Suppressor macrophage treated with lipopolysaccharide for 1 hour (primary cell): ENCODE results near the gene LIMD2.

Experiments
- DNase-seq, 3 donors: peaks; one replicate each; pipeline ENCODE4 v3.0.0-alpha.2; 2020 to 2022

Gene LIMD2

GRCh38 chr17:63679214-63679613 is 20.7 kb downstream of the LIMD2 start:
- no peak for DNase-seq

GRCh38 chr17:63676584-63676983 is 23.3 kb downstream of the LIMD2 start:
- no peak for DNase-seq

GRCh38 chr17:63675607-63676546 is 24.0 kb downstream of the LIMD2 start:
- DNase-seq: peak; percentile 15 to 53 (median 50)

- DNase-seq: peak; percentile 29 to 37 (median 37)
These were observed 24.7 kb downstream of the LIMD2 start for GRCh38 chr17:63675231-63675606.

- DNase-seq: no peak
These were observed 27.1 kb downstream of the LIMD2 start for GRCh38 chr17:63672856-63673255.

GRCh38 chr17:63665527-63666214 is 34.3 kb downstream of the LIMD2 start:
- peak; percentile 74 to 83 (median 82) for DNase-seq

GRCh38 chr17:63659850-63660249 is 40.1 kb downstream of the LIMD2 start:
- no peak for DNase-seq

- no peak for DNase-seq
These were observed 41.6 kb downstream of the LIMD2 start for GRCh38 chr17:63658366-63658765.

GRCh38 chr17:63657786-63658185 is 42.1 kb downstream of the LIMD2 start:
- no peak for DNase-seq

- no peak for DNase-seq
These were observed 46.9 kb downstream of the LIMD2 start for GRCh38 chr17:63653050-63653449.

- DNase-seq: no peak
These were observed 47.8 kb downstream of the LIMD2 start for GRCh38 chr17:63652106-63652505.

- peak; percentile 56 to 62 (median 60) for DNase-seq
These were observed 50.1 kb downstream of the LIMD2 start for GRCh38 chr17:63649813-63650212.

- DNase-seq: no peak
These were observed 52.0 kb downstream of the LIMD2 start for GRCh38 chr17:63647936-63648335.

- DNase-seq: no peak
These were observed 52.7 kb downstream of the LIMD2 start for GRCh38 chr17:63647065-63647725.

- peak; percentile 70 to 92 (median 88) for DNase-seq
These were observed 53.5 kb downstream of the LIMD2 start for GRCh38 chr17:63646488-63646806.
